ENCODE measurements around the gene CD79A.

GRCh38 chr19:41888926-41889325, 11.8 kb downstream of the CD79A start:
- TF ChIP-seq POLR2A (IDR thresholded peaks at IDR 0.05; ENCODE audit: low read depth, low read length) (no peak), POLR2AphosphoS5 (IDR thresholded peaks at IDR 0.05; ENCODE audit: low read depth, low read length) (no peak), TAF1 (IDR thresholded peaks at IDR 0.05; ENCODE audit: borderline replicate concordance, low read depth, low read length) (no peak)

Data from GM12892 (cell line).